H1 (cell line): ENCODE results near the gene SGMS1. TPM values are rescaled to one million over a fixed set of nuclear protein-coding genes. Genes with fewer than 3 reads are reported as not detected.

Source experiments
- CTCF ChIA-PET: fragments of 300-600 bp; sonication (Branson Sonifier 250); formaldehyde crosslinking; loops from one replicate; lab custom pipeline; 2021; ENCODE audit not compliant: partially characterized antibody; lab: Charles Lee
- POLR2A ChIA-PET: fragments of 300-600 bp; sonication (Branson Sonifier 250); formaldehyde crosslinking; loops from one replicate; lab custom pipeline; 2021; ENCODE audit warnings: inconsistent platforms; ENCODE audit not compliant: partially characterized antibody; lab: Charles Lee
- DNase-seq, 2 experiments: peaks; one replicate each; pipeline versions ENCODE4 v3.0.0 to v3.0.0-alpha.2; 2010 to 2022; ENCODE audit warnings: low spot score in 2 of 2, low read depth in 1 of 2, mixed read lengths in 1 of 2
- FAIRE-seq: peaks from 2 replicates; lab custom pipeline; 2011; peaks lifted over from hg19 to GRCh38; lab: Jason Lieb, UNC
- H2AFZ ChIP-seq: 2 replicates; pipeline ENCODE4 v1.8.1; 2012; ENCODE audit warnings: low read length, inconsistent platforms
- H2AK5ac ChIP-seq: 2 replicates; pipeline ENCODE4 v1.6.1; 2013; ENCODE audit warnings: low read depth, low read length
- H2BK120ac ChIP-seq: replicated peaks from 2 replicates; pipeline ENCODE3; 2013; ENCODE audit warnings: low read depth, low read length, inconsistent platforms
- H2BK12ac ChIP-seq: 2 replicates; pipeline ENCODE4 v1.6.1; 2013; ENCODE audit warnings: low read depth, low read length
- H2BK15ac ChIP-seq: 2 replicates; pipeline ENCODE4 v1.6.1; 2013; ENCODE audit warnings: low read length
- H2BK20ac ChIP-seq: 2 replicates; pipeline ENCODE4 v1.6.1; 2013; ENCODE audit warnings: low read length
- H2BK5ac ChIP-seq: 2 replicates; pipeline ENCODE4 v1.6.1; 2013; ENCODE audit warnings: low read depth, low read length
- H3K14ac ChIP-seq: 2 replicates; pipeline ENCODE4 v1.6.1; 2013; ENCODE audit warnings: inconsistent platforms; ENCODE audit not compliant: insufficient read length
- H3K18ac ChIP-seq: 2 replicates; pipeline ENCODE4 v1.6.1; 2013; ENCODE audit warnings: low read length; ENCODE audit errors: extremely low read depth
- H3K23ac ChIP-seq: 2 replicates; pipeline ENCODE4 v1.6.1; 2013; ENCODE audit warnings: inconsistent platforms; ENCODE audit not compliant: insufficient read length
- H3K23me2 ChIP-seq: 2 replicates; pipeline ENCODE4 v1.6.1; 2013; ENCODE audit warnings: low read depth, low read length
- H3K27ac ChIP-seq: 2 replicates; pipeline ENCODE4 v1.6.1; 2011; ENCODE audit warnings: low read depth, low read length, inconsistent platforms
- H3K27me3 ChIP-seq, 4 experiments: replicated peaks in 1 of 4; 1 replicate in 1 of 4; 2 replicates in 3 of 4; pipeline versions ENCODE4 v1.6.1 to v1.8.1; 2011 to 2013; ENCODE audit warnings: low read length in 3 of 4, mild to moderate bottlenecking in 3 of 4, inconsistent platforms in 2 of 4, mixed read lengths in 2 of 4, moderate library complexity in 1 of 4; ENCODE audit not compliant: control insufficient read depth in 3 of 4, insufficient read depth in 3 of 4; ENCODE audit errors: extremely low read depth in 1 of 4
- H3K36me3 ChIP-seq, 4 experiments: 2 replicates each; pipeline versions ENCODE4 v1.6.1 to v1.8.1; 2011 to 2013; ENCODE audit warnings: mild to moderate bottlenecking in 4 of 4, low read length in 3 of 4, moderate library complexity in 2 of 4, control low read depth in 1 of 4, inconsistent platforms in 1 of 4; ENCODE audit not compliant: insufficient read depth in 4 of 4, control insufficient read depth in 2 of 4
- H3K4ac ChIP-seq: replicated peaks from 2 replicates; pipeline ENCODE3; 2013; ENCODE audit warnings: low read length, low read depth, mixed read lengths, inconsistent platforms; ENCODE audit not compliant: insufficient read length
- H3K4me1 ChIP-seq, 4 experiments: replicated peaks in 1 of 4; 1 replicate in 1 of 4; 2 replicates in 3 of 4; pipeline versions ENCODE4 v1.6.1 to v1.8.1; 2011 to 2013; ENCODE audit warnings: low read length in 3 of 4, inconsistent platforms in 2 of 4, mixed read lengths in 1 of 4; ENCODE audit not compliant: insufficient read depth in 4 of 4, control insufficient read depth in 3 of 4
- H3K4me2 ChIP-seq, 2 experiments: 2 replicates each; pipeline versions ENCODE4 v1.6.1 to v1.8.1; 2011 to 2013; ENCODE audit warnings: low read depth in 2 of 2, low read length in 2 of 2, control low read depth in 1 of 2, inconsistent platforms in 1 of 2, mild to moderate bottlenecking in 1 of 2; ENCODE audit not compliant: insufficient read depth in 1 of 2
- H3K4me3 ChIP-seq, 4 experiments: fragments of 200-600, 300-600 bp in 1 of 4; sonication (generic), shearing (Covaris generic), sonication (Bioruptor Twin) in 1 of 4; 2 replicates each; pipeline versions ENCODE4 v1.5.1 to v1.8.1; 2011 to 2016; ENCODE audit warnings: low read length in 4 of 4, low read depth in 3 of 4, control low read depth in 2 of 4, inconsistent platforms in 2 of 4, mild to moderate bottlenecking in 2 of 4, mixed read lengths in 1 of 4, moderate library complexity in 1 of 4; ENCODE audit not compliant: insufficient read depth in 2 of 4; ENCODE audit errors: extremely low read depth in 1 of 4
- H3K56ac ChIP-seq: replicated peaks from 2 replicates; pipeline ENCODE3; 2013; ENCODE audit warnings: low read depth, mild to moderate bottlenecking, mixed read lengths, low read length, inconsistent platforms; ENCODE audit not compliant: insufficient read length
- H3K79me1 ChIP-seq: 2 replicates; pipeline ENCODE4 v1.6.1; 2013; ENCODE audit warnings: low read depth, low read length, control low read depth
- H3K79me2 ChIP-seq, 2 experiments: 2 replicates each; pipeline versions ENCODE4 v1.6.1 to v1.8.1; 2012 to 2013; ENCODE audit warnings: low read length in 2 of 2, mild to moderate bottlenecking in 2 of 2, inconsistent platforms in 1 of 2; ENCODE audit not compliant: insufficient read depth in 2 of 2, control insufficient read depth in 1 of 2
- H3K9ac ChIP-seq, 4 experiments: replicated peaks in 1 of 4; 1 replicate in 1 of 4; 2 replicates in 3 of 4; pipeline versions ENCODE4 v1.6.1 to v1.8.1; 2011 to 2013; ENCODE audit warnings: low read depth in 3 of 4, low read length in 3 of 4, control low read depth in 2 of 4, mild to moderate bottlenecking in 2 of 4, moderate library complexity in 2 of 4, inconsistent platforms in 1 of 4; ENCODE audit errors: extremely low read depth in 1 of 4
- H3K9me3 ChIP-seq, 2 experiments: 2 replicates each; pipeline versions ENCODE4 v1.6.1 to v1.8.1; 2012 to 2013; ENCODE audit warnings: mild to moderate bottlenecking in 2 of 2, moderate library complexity in 2 of 2, control low read depth in 1 of 2, inconsistent platforms in 1 of 2, low read depth in 1 of 2, low read length in 1 of 2, mixed read lengths in 1 of 2; ENCODE audit not compliant: insufficient read depth in 2 of 2
- H4K20me1 ChIP-seq, 2 experiments: replicated peaks in 1 of 2; 2 replicates each; pipeline versions ENCODE3 to v1.8.1; 2011 to 2013; ENCODE audit warnings: inconsistent platforms in 2 of 2, low read length in 2 of 2, mild to moderate bottlenecking in 1 of 2; ENCODE audit not compliant: insufficient read depth in 2 of 2, control insufficient read depth in 1 of 2
- H4K5ac ChIP-seq: 2 replicates; pipeline ENCODE4 v1.6.1; 2013; ENCODE audit warnings: low read length, low read depth, mixed read lengths, inconsistent platforms; ENCODE audit not compliant: insufficient read length
- H4K8ac ChIP-seq: 2 replicates; pipeline ENCODE4 v1.8.0; 2013; ENCODE audit warnings: mild to moderate bottlenecking, moderate library complexity, low read length, inconsistent platforms; ENCODE audit not compliant: insufficient read depth; ENCODE audit errors: extremely low read depth
- H4K91ac ChIP-seq: replicated peaks from 2 replicates; pipeline ENCODE3; 2013; ENCODE audit warnings: low read length, mixed read lengths, inconsistent platforms; ENCODE audit not compliant: insufficient read length
- BACH1 ChIP-seq: IDR thresholded peaks from 2 replicates; pipeline ENCODE4 v1.6.1; 2012; ENCODE audit warnings: low read length, improper control_type of control experiment
- CBX5 ChIP-seq: fragments of 300-800, 300-1000 bp; sonication (generic); IDR thresholded peaks from 2 replicates; pipeline ENCODE4 v1.7.1; 2016; ENCODE audit warnings: antibody characterized with exemption, low read length, low read depth
- CTBP2 ChIP-seq: IDR thresholded peaks from 2 replicates; pipeline ENCODE4 v1.7.0; 2011; ENCODE audit warnings: borderline replicate concordance, mild to moderate bottlenecking, moderate library complexity, mixed read lengths, low read length; ENCODE audit not compliant: insufficient read depth, insufficient read length
- E2F6 ChIP-seq: IDR thresholded peaks from 2 replicates; pipeline ENCODE4 v1.6.1; 2012; ENCODE audit warnings: inconsistent platforms
- EGR1 ChIP-seq: IDR thresholded peaks from 2 replicates; pipeline ENCODE4 v1.6.1; 2011; ENCODE audit warnings: low read depth, low read length, borderline replicate concordance
- PHF8 ChIP-seq: fragments of 200-600 bp; sonication (generic); conservative IDR thresholded peaks from 2 replicates; pipeline ENCODE4 v1.7.1; 2012; ENCODE audit warnings: low read depth, mild to moderate bottlenecking, inconsistent platforms, low read length, moderate library complexity
- POLR2A ChIP-seq, 2 experiments: IDR thresholded peaks; 1 replicate in 1 of 2; 2 replicates in 1 of 2; pipeline ENCODE4 v1.6.1; 2011; ENCODE audit warnings: low read depth in 2 of 2, low read length in 2 of 2, mild to moderate bottlenecking in 2 of 2; ENCODE audit errors: control extremely low read depth in 1 of 2
- POLR2AphosphoS5 ChIP-seq: IDR thresholded peaks from 2 replicates; pipeline ENCODE4 v1.6.1; 2011; ENCODE audit warnings: low read depth, low read length
- RBBP5 ChIP-seq: IDR thresholded peaks from 2 replicates; pipeline ENCODE4 v1.7.1; 2012; ENCODE audit warnings: low read depth, mild to moderate bottlenecking, inconsistent platforms, low read length, moderate library complexity, borderline replicate concordance
- RXRA ChIP-seq: IDR thresholded peaks from 2 replicates; pipeline ENCODE4 v1.6.1; 2011; ENCODE audit warnings: low read depth, mild to moderate bottlenecking, low read length, moderate library complexity; ENCODE audit not compliant: insufficient read depth
- YY1 ChIP-seq: IDR thresholded peaks from 2 replicates; pipeline ENCODE4 v1.6.1; 2011; ENCODE audit warnings: low read depth, mild to moderate bottlenecking, low read length
- WGBS, 2 experiments: shearing (Covaris generic) in 1 of 2; methylation state at CpG; one replicate each; pipeline versions ENCODE4 v1.1.6 to v1.1.7; 2013 to 2015; ENCODE audit warnings: low lambda C conversion rate in 2 of 2, mixed read lengths in 2 of 2, inconsistent platforms in 1 of 2, low coverage in 1 of 2, missing lambda C conversion rate in 1 of 2; ENCODE audit not compliant: insufficient replicate concordance in 2 of 2, insufficient coverage in 1 of 2, insufficient read length in 1 of 2; ENCODE audit errors: extremely low coverage in 1 of 2, missing lambda C conversion rate in 1 of 2; 5-methylcytosine and 5-hydroxymethylcytosine counted together
- polyA plus RNA-seq, 7 experiments: library from polyadenylated mRNA; depleted of rRNA in 3 of 7; stranded (reverse) in 5 of 7; unstranded in 2 of 7; fragments of >200 nt in 5 of 7; fragments of 200-250 nt in 2 of 7; gene quantifications; 1 replicate in 5 of 7; 2 replicates in 1 of 7; 4 replicates in 1 of 7; pipeline versions ENCODE4 v1.2.1 to v1.2.3, GENCODE V29; 2011 to 2013; ENCODE audit warnings: missing spikeins in 2 of 7, mixed read lengths in 2 of 7
- total RNA-seq: library from RNA; stranded (reverse); fragmentation: NEBNext Ultra II Directional; extraction: Animal tissue kit (Norgen Biotek cat#: 25700); gene quantifications from 2 replicates; pipeline ENCODE4 v1.2.1, GENCODE V29; 2021

The SGMS1 gene
- total and polyA plus RNA-seq, 2 of the 8 experiments (the other 6 are each of a cell fraction or from before 2014, with no cell fraction given) = 6.0 to 15.6 TPM

GRCh38 chr10:50392966-50393718 lies 230.6 kb downstream of the SGMS1 start:
- Histone ChIP-seq H3K79me1 (no peaks in the 10 kb centered on the region; the same call in 1 of the 2 replicates), H3K18ac (no peak overlapping the region), H3K27me3 (no peaks in the 10 kb centered on the region), H2BK20ac (no peak overlapping the region), H2BK15ac (no peak overlapping the region), H3K4me2 (no peak overlapping the region), H2BK120ac (no peak overlapping the region), H3K14ac (no peak overlapping the region), H4K91ac (no peak overlapping the region), H3K36me3 (no peaks in the 10 kb centered on the region), H2BK5ac (no peak overlapping the region), H2AK5ac (no peak overlapping the region), H2BK12ac (no peak overlapping the region), H3K79me2 (no peaks in the 10 kb centered on the region), H3K9ac (no peak overlapping the region), H4K20me1 (no peaks in the 10 kb centered on the region), H3K4me1 (peaks cover 0 to 4% (median 1%) of the 10 kb centered on the region in 4 experiments; a peak in 2 of 7 replicates), H3K4ac (no peak overlapping the region), H3K23me2 (no peaks in the 10 kb centered on the region), H3K27ac (no peak overlapping the region), H2AFZ (no peak overlapping the region), H3K9me3 (no peaks in the 10 kb centered on the region), H4K5ac (no peak overlapping the region), H3K4me3 (no peak overlapping the region), H3K23ac (no peak overlapping the region), H4K8ac (no peak overlapping the region), H3K56ac (no peak overlapping the region)
- DNase-seq (no peak), FAIRE-seq (no peak)
- TF ChIP-seq POLR2AphosphoS5 = no peak
- TF ChIP-seq E2F6 = no peak
- TF ChIP-seq RXRA = no peak
- TF ChIP-seq CBX5 = no peak
- TF ChIP-seq RBBP5 = no peak
- no peak for TF ChIP-seq YY1
- TF ChIP-seq BACH1 = no peak
- no peak for TF ChIP-seq CTBP2
- no peak for TF ChIP-seq POLR2A (IDR thresholded peaks at IDR 0.05; ENCODE audit: control extremely low read depth in 1 of 2, low read depth in 2 of 2, low read length in 2 of 2)
- no peak for TF ChIP-seq PHF8
- no peak for TF ChIP-seq EGR1
- ChIA-PET POLR2A (interaction anchor here (0.9 to 1.2 kb wide), 3 partner anchors 11 to 14 kb away, joined by 3 to 6 read pairs (median 3); no protein-coding TSS in a partner anchor), CTCF (no interaction called here)
- 80% methylated on average over 6 of the region's 6 CpGs; no CpG with 5 or more reads in 1 of the 2 experiments for WGBS, 2 experiments
